Muscle of arm (tissue), 12 donors: Measurements from ENCODE around the gene TLCD3B. TPM values are rescaled to one million over a fixed set of nuclear protein-coding genes. Genes with fewer than 3 reads are reported as not detected.
"Not testable (repeated sequence)": the region's sequence is repeated elsewhere in the genome, so short reads cannot be mapped to it uniquely, and the experiment has no call there.

ENCODE experiments used
- DNase-seq: peaks from one replicate; pipeline ENCODE4 v3.0.0-alpha.2; 2013
- polyA plus RNA-seq, 12 donors: library from polyadenylated mRNA; unstranded; fragments of 120-200 nt; gene quantifications; one replicate each; pipeline ENCODE4 v1.2.1, GENCODE V29; 2013; ENCODE audit not compliant: insufficient read length in 12 of 12

The TLCD3B gene
- polyA plus RNA-seq, 12 donors: 0.42 to 7.5 (median 0.80) TPM; not detected in 1

- peak; percentile 35 for DNase-seq
Observed at GRCh38 chr16:30028438-30029076, 2.5 kb downstream of the TLCD3B start.

GRCh38 chr16:30027588-30028437 is 3.3 kb downstream of the TLCD3B start:
- no peak for DNase-seq

GRCh38 chr16:30026449-30026848 is 4.6 kb downstream of the TLCD3B start:
- no peak for DNase-seq

GRCh38 chr16:30025574-30025973 is 5.5 kb downstream of the TLCD3B start:
- no peak for DNase-seq

GRCh38 chr16:30025156-30025555 is 5.9 kb downstream of the TLCD3B start:
- DNase-seq: no peak

- DNase-seq: no peak
Observed at GRCh38 chr16:30024451-30024850, 6.6 kb downstream of the TLCD3B start.

- DNase-seq: no peak
Observed at GRCh38 chr16:30023586-30023985, 7.5 kb downstream of the TLCD3B start.

GRCh38 chr16:30022887-30023286 is 8.2 kb downstream of the TLCD3B start, which contains the start of gene C16orf92:
TSS of gene C16orf92 (plus strand) at chr16:30023198. CDS start at chr16:30023341, 143 bp downstream.
- no peak for DNase-seq

GRCh38 chr16:30018731-30019158 is 12.3 kb downstream of the TLCD3B start:
- no peak for DNase-seq

- DNase-seq: not testable (repeated sequence)
Observed at GRCh38 chr16:30017937-30018336, 13.1 kb downstream of the TLCD3B start.

GRCh38 chr16:30017277-30017656 is 13.8 kb downstream of the TLCD3B start:
- DNase-seq: no peak

- no peak for DNase-seq
Observed at GRCh38 chr16:30016555-30017276, 14.4 kb downstream of the TLCD3B start.

GRCh38 chr16:30015450-30015849 is 15.6 kb downstream of the TLCD3B start:
- not testable (repeated sequence) for DNase-seq

GRCh38 chr16:30012598-30012997 is 18.5 kb downstream of the TLCD3B start:
- DNase-seq: not testable (repeated sequence)

- no peak for DNase-seq
Observed at GRCh38 chr16:30011714-30012504, 19.2 kb downstream of the TLCD3B start.

- DNase-seq: no peak
Observed at GRCh38 chr16:30010844-30011713, 20.0 kb downstream of the TLCD3B start, which contains the start of gene DOC2A. TSS of gene DOC2A (minus strand) at chr16:30011027. CDS start at chr16:30010222, 805 bp downstream.

- no peak for DNase-seq
Observed at GRCh38 chr16:30009990-30010843, 20.9 kb downstream of the TLCD3B start.

- no peak for DNase-seq
Observed at GRCh38 chr16:30009085-30009862, 21.8 kb downstream of the TLCD3B start.
